ENCODE data around the gene ADCY2.

DNA sequence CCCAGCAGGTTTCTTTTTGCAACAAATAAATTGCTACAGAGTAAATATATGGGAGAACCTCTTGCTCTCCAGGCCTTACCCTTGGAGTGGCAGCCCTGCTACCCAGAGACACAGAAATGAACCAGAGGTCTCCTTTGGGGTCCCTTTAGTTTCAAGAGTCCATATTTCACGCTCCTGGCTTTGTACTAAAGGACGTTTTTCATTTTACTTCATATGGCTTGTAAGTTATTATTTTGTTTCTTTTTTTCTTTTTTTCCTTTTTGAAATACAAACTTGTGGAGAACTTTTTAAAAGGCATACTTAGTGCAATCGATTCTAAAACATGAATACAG, 3.3 kb upstream of the ADCY2 start:
- peak in 1 of 3 experiments; percentile 3 for TF ChIP-seq CTCF (IDR thresholded peaks at IDR 0.05)
- no peak for TF ChIP-seq POLR2A (IDR thresholded peaks at IDR 0.05; ENCODE audit: low read depth)
